ENCODE measurements around the gene FYTTD1. TPM values are rescaled to one million over a fixed set of nuclear protein-coding genes. Genes with fewer than 3 reads are reported as not detected.

Gene FYTTD1
- total RNA-seq, 1 donor from 2014 or later: 89.1 TPM

DNA sequence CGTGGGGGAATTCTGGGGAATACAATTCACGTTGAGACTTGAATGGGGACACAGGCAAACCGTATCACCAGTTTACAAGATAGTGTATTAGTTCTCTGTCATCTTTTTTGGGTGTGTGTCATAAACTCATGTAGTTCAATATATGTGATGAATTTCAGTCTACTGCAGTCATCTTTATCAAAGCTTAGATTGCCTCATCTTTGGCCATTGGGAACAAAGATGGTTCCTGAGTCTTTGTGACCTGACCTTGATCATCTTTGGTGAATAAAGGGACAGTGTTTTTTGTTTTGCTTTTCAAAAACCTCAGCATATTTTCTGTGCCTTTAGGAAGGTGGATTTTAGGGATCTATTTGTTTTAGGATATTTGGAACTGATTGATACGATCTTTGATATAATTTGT is 64.7 kb downstream of the FYTTD1 start:
- Histone ChIP-seq H3K27me3 (ENCODE audit: insufficient read depth, low read length) (no peaks in the 10 kb centered on the region), H3K9ac (ENCODE audit: low read length) (no peak overlapping the region), H2AFZ (ENCODE audit: low read depth, low read length) (no peak overlapping the region), H3K9me3 (ENCODE audit: insufficient read depth, low read depth, low read length) (no peaks in the 10 kb centered on the region), H3K27ac (ENCODE audit: low read depth, low read length) (no peak overlapping the region), H3K79me2 (ENCODE audit: insufficient read depth, low read length) (peaks cover 86% of the 10 kb centered on the region), H4K20me1 (ENCODE audit: insufficient read depth, low read length) (peaks cover 40% of the 10 kb centered on the region), H3K4me1 (ENCODE audit: insufficient read depth, low read length) (peaks cover 12% of the 10 kb centered on the region), H3K4me2 (ENCODE audit: low read length) (no peak overlapping the region), H3K4me3 (ENCODE audit: insufficient read depth, low read depth, low read length) (no peak overlapping the region), H3K36me3 (ENCODE audit: insufficient read depth, low read length) (no peaks in the 10 kb centered on the region)
- H3K27me3 Mint-ChIP-seq (ENCODE audit: low read depth, unreplicated experiment): no peaks in the 10 kb centered on the region
- peaks cover 15% of the 10 kb centered on the region for H3K4me1 Mint-ChIP-seq (ENCODE audit: low read depth, unreplicated experiment)
- TF ChIP-seq EZH2 (IDR thresholded peaks at IDR 0.05; ENCODE audit: insufficient read depth, low read length): no peak
- TF ChIP-seq, protein P1, sequence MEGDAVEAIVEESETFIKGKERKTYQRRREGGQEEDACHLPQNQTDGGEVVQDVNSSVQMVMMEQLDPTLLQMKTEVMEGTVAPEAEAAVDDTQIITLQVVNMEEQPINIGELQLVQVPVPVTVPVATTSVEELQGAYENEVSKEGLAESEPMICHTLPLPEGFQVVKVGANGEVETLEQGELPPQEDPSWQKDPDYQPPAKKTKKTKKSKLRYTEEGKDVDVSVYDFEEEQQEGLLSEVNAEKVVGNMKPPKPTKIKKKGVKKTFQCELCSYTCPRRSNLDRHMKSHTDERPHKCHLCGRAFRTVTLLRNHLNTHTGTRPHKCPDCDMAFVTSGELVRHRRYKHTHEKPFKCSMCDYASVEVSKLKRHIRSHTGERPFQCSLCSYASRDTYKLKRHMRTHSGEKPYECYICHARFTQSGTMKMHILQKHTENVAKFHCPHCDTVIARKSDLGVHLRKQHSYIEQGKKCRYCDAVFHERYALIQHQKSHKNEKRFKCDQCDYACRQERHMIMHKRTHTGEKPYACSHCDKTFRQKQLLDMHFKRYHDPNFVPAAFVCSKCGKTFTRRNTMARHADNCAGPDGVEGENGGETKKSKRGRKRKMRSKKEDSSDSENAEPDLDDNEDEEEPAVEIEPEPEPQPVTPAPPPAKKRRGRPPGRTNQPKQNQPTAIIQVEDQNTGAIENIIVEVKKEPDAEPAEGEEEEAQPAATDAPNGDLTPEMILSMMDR (IDR thresholded peaks at IDR 0.05; ENCODE audit: insufficient read depth, low read depth, low read length): no peak
- H3K27ac Mint-ChIP-seq (ENCODE audit: unreplicated experiment): no peak overlapping the region
- DNase-seq (ENCODE audit: low read depth): no peak
- H3K36me3 Mint-ChIP-seq (ENCODE audit: low read depth, unreplicated experiment): no peaks in the 10 kb centered on the region
- no peak for FAIRE-seq
- H3K4me3 Mint-ChIP-seq (ENCODE audit: unreplicated experiment): no peak overlapping the region
- no peaks in the 10 kb centered on the region for H3K9me3 Mint-ChIP-seq (ENCODE audit: unreplicated experiment)

DNA sequence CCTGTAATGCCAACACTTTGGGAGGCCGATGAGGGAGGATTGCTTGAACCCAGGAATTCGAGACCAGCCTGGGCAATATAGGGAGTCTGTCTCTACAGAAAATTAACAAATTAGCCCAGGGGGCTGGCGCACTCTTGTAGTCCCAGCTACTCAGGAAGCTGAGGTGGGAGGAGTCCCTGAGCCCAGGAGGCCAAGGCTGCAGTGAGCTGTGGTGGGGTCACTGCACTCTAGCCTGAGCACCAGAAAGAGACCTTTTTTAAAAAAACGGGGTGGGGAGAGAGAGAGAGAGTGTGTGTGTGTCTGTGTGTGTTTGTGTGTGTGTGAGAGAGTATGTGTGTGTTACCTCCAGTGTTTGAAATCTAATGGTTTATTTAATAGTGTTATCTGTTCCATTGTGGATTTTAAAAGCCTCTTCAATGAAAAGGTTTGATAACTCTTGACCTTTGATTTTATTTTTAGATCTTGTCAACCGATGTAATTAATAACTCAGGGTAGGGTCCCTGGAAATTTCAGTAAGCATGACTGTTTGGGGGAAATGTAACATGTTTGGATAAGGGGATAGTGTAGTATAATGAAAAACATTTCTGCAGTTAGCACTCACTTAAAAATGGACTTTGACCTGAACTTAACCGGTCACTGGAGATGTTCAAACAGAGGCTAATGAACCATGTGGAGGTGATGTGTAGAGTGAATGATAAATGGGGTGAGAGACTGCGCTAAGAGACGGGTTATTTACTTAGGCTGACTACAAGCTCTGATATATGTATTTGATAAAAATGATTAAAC is 71.1 kb downstream of the FYTTD1 start:
- Histone ChIP-seq H3K9ac (ENCODE audit: low read length) (no peak overlapping the region), H4K20me1 (ENCODE audit: insufficient read depth, low read length) (peaks cover 16% of the 10 kb centered on the region), H3K9me3 (ENCODE audit: insufficient read depth, low read depth, low read length) (no peaks in the 10 kb centered on the region), H3K4me3 (ENCODE audit: insufficient read depth, low read depth, low read length) (no peak overlapping the region), H3K27ac (ENCODE audit: low read depth, low read length) (no peak overlapping the region), H3K4me2 (ENCODE audit: low read length) (no peak overlapping the region), H3K79me2 (ENCODE audit: insufficient read depth, low read length) (peaks cover 35% of the 10 kb centered on the region), H3K4me1 (ENCODE audit: insufficient read depth, low read length) (peaks cover 4% of the 10 kb centered on the region), H3K27me3 (ENCODE audit: insufficient read depth, low read length) (no peaks in the 10 kb centered on the region), H2AFZ (ENCODE audit: low read depth, low read length) (no peak overlapping the region), H3K36me3 (ENCODE audit: insufficient read depth, low read length) (no peaks in the 10 kb centered on the region)
- FAIRE-seq (no peak), DNase-seq (ENCODE audit: low read depth) (no peak)
- H3K4me1 Mint-ChIP-seq (ENCODE audit: low read depth, unreplicated experiment): no peaks in the 10 kb centered on the region
- no peak overlapping the region for H3K27ac Mint-ChIP-seq (ENCODE audit: unreplicated experiment)
- H3K4me3 Mint-ChIP-seq (ENCODE audit: unreplicated experiment): no peak overlapping the region
- no peaks in the 10 kb centered on the region for H3K27me3 Mint-ChIP-seq (ENCODE audit: low read depth, unreplicated experiment)
- H3K36me3 Mint-ChIP-seq (ENCODE audit: low read depth, unreplicated experiment): peaks cover 16% of the 10 kb centered on the region
- no peaks in the 10 kb centered on the region for H3K9me3 Mint-ChIP-seq (ENCODE audit: unreplicated experiment)
- TF ChIP-seq, protein P1 (IDR thresholded peaks at IDR 0.05; ENCODE audit: insufficient read depth, low read depth, low read length): no peak
- TF ChIP-seq EZH2 (IDR thresholded peaks at IDR 0.05; ENCODE audit: insufficient read depth, low read length): no peak

DNA sequence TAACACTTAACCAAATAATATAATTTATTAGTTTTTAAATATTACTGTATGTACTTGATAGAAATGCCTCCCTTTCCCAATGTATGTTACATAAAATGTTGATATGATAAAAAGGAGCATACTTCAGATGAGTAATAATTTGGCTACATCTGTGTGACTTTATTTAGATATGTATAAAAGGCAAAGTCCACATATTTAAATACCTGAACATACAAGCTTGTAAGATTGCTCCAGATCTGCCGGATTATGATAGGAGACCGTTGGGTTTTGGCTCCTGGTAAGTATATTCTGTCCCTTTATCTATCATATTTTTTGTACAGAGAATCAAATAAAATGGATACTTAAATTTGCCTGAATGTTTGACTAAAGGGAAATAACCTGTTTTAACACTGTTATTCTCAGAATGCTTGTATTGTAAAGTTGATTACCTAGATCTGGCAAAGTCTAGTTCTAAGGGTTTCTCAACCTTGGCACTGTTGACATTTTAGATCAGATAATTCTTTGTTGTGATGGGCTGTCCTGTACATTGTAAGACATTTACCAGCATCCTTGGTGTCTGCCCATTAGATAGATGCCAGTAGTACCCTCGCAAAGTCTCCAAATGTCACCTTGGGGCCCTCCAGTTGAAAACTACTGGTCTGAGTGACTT is 79.8 kb downstream of the FYTTD1 start:
- H3K36me3 Mint-ChIP-seq (ENCODE audit: low read depth, unreplicated experiment): peaks cover 9% of the 10 kb centered on the region

More for the DNA sequence above, 79.8 kb downstream of the FYTTD1 start:
- Histone ChIP-seq H4K20me1 (ENCODE audit: insufficient read depth, low read length) (peaks cover 2% of the 10 kb centered on the region), H3K36me3 (ENCODE audit: insufficient read depth, low read length) (peaks cover 34% of the 10 kb centered on the region), H3K9me3 (ENCODE audit: insufficient read depth, low read depth, low read length) (no peaks in the 10 kb centered on the region), H3K4me3 (ENCODE audit: insufficient read depth, low read depth, low read length) (no peak overlapping the region), H3K79me2 (ENCODE audit: insufficient read depth, low read length) (no peaks in the 10 kb centered on the region), H2AFZ (ENCODE audit: low read depth, low read length) (no peak overlapping the region), H3K9ac (ENCODE audit: low read length) (no peak overlapping the region), H3K4me2 (ENCODE audit: low read length) (no peak overlapping the region), H3K27ac (ENCODE audit: low read depth, low read length) (no peak overlapping the region), H3K27me3 (ENCODE audit: insufficient read depth, low read length) (no peaks in the 10 kb centered on the region), H3K4me1 (ENCODE audit: insufficient read depth, low read length) (peaks cover 4% of the 10 kb centered on the region)
- DNase-seq (ENCODE audit: low read depth) (no peak), FAIRE-seq (no peak)
- no peak overlapping the region for H3K27ac Mint-ChIP-seq (ENCODE audit: unreplicated experiment)
- no peaks in the 10 kb centered on the region for H3K27me3 Mint-ChIP-seq (ENCODE audit: low read depth, unreplicated experiment)
- H3K9me3 Mint-ChIP-seq (ENCODE audit: unreplicated experiment): no peaks in the 10 kb centered on the region
- H3K4me1 Mint-ChIP-seq (ENCODE audit: low read depth, unreplicated experiment): no peaks in the 10 kb centered on the region
- TF ChIP-seq, protein P1 (IDR thresholded peaks at IDR 0.05; ENCODE audit: insufficient read depth, low read depth, low read length): no peak
- TF ChIP-seq EZH2 (IDR thresholded peaks at IDR 0.05; ENCODE audit: insufficient read depth, low read length): no peak
- H3K4me3 Mint-ChIP-seq (ENCODE audit: unreplicated experiment): no peak overlapping the region
